PC-9 (cell line): ENCODE data around the gene FBXO38.

ENCODE experiments used
- CTCF ChIP-seq: fragments of 200-600 bp; sonication (generic); conservative IDR thresholded peaks from 2 replicates; pipeline ENCODE4 v1.6.1; 2017; ENCODE audit warnings: mixed run types, antibody characterized with exemption, mild to moderate bottlenecking, moderate library complexity
- EZH2 ChIP-seq: fragments of 200-600 bp; sonication (generic); IDR thresholded peaks from 2 replicates; pipeline ENCODE4 v1.8.0; 2017; ENCODE audit warnings: antibody characterized with exemption, low read depth

DNA sequence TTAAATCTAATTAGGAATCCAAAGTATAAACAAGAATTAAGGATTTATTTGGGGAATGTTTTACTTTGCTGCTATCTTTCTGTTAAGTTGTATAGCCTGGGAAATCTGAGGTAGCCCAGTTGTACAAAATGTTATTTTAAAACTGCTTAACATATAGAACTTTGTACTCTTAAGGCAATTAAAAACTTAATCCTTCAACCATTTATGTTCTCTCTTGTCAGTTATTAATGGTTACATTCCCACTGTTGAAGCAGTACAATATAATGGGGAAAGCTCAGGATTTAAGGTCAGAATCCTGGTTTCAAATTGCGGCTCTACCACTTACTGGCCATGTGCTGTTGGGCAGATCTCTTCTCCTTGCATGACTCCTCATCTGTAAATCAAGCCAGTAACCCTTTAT, 32.7 kb downstream of the FBXO38 start:
- TF ChIP-seq CTCF (no peak), EZH2 (no peak)
